HEK293 (cell line): ENCODE results near the gene GID8.

Experiments used
- CTCF ChIA-PET: fragments of 350-600 bp; formaldehyde crosslinking; extraction: SDS; loops from one replicate; lab custom pipeline; 2021; ENCODE audit warnings: antibody characterized with exemption; lab: Yijun Ruan, JAX
- POLR2A ChIA-PET: fragments of 300-600 bp; formaldehyde crosslinking; extraction: SDS; loops from one replicate; lab custom pipeline; 2020; ENCODE audit warnings: antibody characterized with exemption, inconsistent platforms; lab: Yijun Ruan, JAX
- H3K27ac ChIP-seq: fragments of 200-500 bp; sonication (Bioruptor generic); 2 replicates; pipeline ENCODE4 v1.5.1; 2014; ENCODE audit warnings: low read depth, low read length, control low read depth, inconsistent platforms; ENCODE audit errors: extremely low read depth
- H3K36me3 ChIP-seq, 2 experiments: fragments of 200-500 bp in 1 of 2; sonication (Bioruptor generic) in 1 of 2; 1 replicate in 1 of 2; 2 replicates in 1 of 2; pipeline ENCODE4 v1.5.1; 2014 to 2017; ENCODE audit warnings: inconsistent platforms in 2 of 2, low read length in 2 of 2; ENCODE audit not compliant: control insufficient read depth in 2 of 2, insufficient read depth in 1 of 2
- H3K4me1 ChIP-seq: fragments of 200-500 bp; sonication (Bioruptor generic); 2 replicates; pipeline ENCODE4 v1.5.1; 2014; ENCODE audit warnings: mild to moderate bottlenecking, low read length, inconsistent platforms; ENCODE audit not compliant: control insufficient read depth, insufficient read depth
- H3K4me3 ChIP-seq: 2 replicates; pipeline ENCODE4 v1.5.1; 2011; ENCODE audit warnings: low read depth, mild to moderate bottlenecking, control low read depth, low read length, moderate library complexity
- H3K9me3 ChIP-seq: fragments of 200-500 bp; sonication (Bioruptor generic); 2 replicates; pipeline ENCODE4 v1.5.1; 2014; ENCODE audit warnings: low read depth, low read length, inconsistent platforms; ENCODE audit not compliant: control insufficient read depth, insufficient read depth
- HOXD13 ChIP-seq: sonication (generic); formaldehyde crosslinking; IDR thresholded peaks from 2 replicates; pipeline ENCODE4 v1.8.0; 2022; ENCODE audit warnings: missing genetic modification reagents, borderline replicate concordance
- MEIS1 ChIP-seq: sonication (generic); formaldehyde crosslinking; IDR thresholded peaks from 2 replicates; pipeline ENCODE4 v1.8.1; 2022; ENCODE audit warnings: missing genetic modification reagents, mild to moderate bottlenecking, borderline replicate concordance
- PATZ1 ChIP-seq: fragments of 450-650 bp; formaldehyde crosslinking; IDR thresholded peaks from 2 replicates; pipeline ENCODE4 v1.5.1; 2016; ENCODE audit warnings: missing biosample characterization, missing genetic modification characterization
- PBX3 ChIP-seq: sonication (generic); formaldehyde crosslinking; IDR thresholded peaks from 2 replicates; pipeline ENCODE4 v1.8.1; 2022; ENCODE audit warnings: mild to moderate bottlenecking, moderate library complexity, missing genetic modification reagents
- PRDM1 ChIP-seq: fragments of 450-650 bp; formaldehyde crosslinking; IDR thresholded peaks from 2 replicates; pipeline ENCODE4; 2016; ENCODE audit warnings: missing biosample characterization, missing genetic modification characterization
- PRDM10 ChIP-seq: fragments of 450-650 bp; formaldehyde crosslinking; IDR thresholded peaks from 2 replicates; pipeline ENCODE4 v1.5.1; 2016; ENCODE audit warnings: missing biosample characterization, missing genetic modification characterization
- PRDM4 ChIP-seq: fragments of 450-650 bp; formaldehyde crosslinking; IDR thresholded peaks from 2 replicates; pipeline ENCODE4 v1.5.1; 2017; ENCODE audit warnings: missing biosample characterization, missing genetic modification characterization
- SCRT2 ChIP-seq: fragments of 450-650 bp; formaldehyde crosslinking; IDR thresholded peaks from 2 replicates; pipeline ENCODE4 v1.5.1; 2016; ENCODE audit warnings: missing biosample characterization, missing genetic modification characterization
- ZBTB6 ChIP-seq: fragments of 450-650 bp; formaldehyde crosslinking; IDR thresholded peaks from 2 replicates; pipeline ENCODE4 v1.5.1; 2017; ENCODE audit warnings: missing biosample characterization, missing genetic modification characterization
- ZFHX2 ChIP-seq: fragments of 450-650 bp; formaldehyde crosslinking; conservative IDR thresholded peaks from 2 replicates; pipeline ENCODE4 v1.5.1; 2016; ENCODE audit warnings: missing biosample characterization, missing genetic modification characterization
- ZFP41 ChIP-seq: fragments of 450-650 bp; formaldehyde crosslinking; IDR thresholded peaks from 2 replicates; pipeline ENCODE4 v1.5.1; 2016; ENCODE audit warnings: missing biosample characterization, missing genetic modification characterization, borderline replicate concordance
- ZIC2 ChIP-seq: fragments of 450-650 bp; formaldehyde crosslinking; IDR thresholded peaks from 2 replicates; pipeline ENCODE4 v1.5.1; 2016; ENCODE audit warnings: missing biosample characterization, missing genetic modification characterization
- ZNF121 ChIP-seq: fragments of 450-650 bp; formaldehyde crosslinking; IDR thresholded peaks from 2 replicates; pipeline ENCODE4 v1.5.1; 2016; ENCODE audit warnings: missing biosample characterization, missing genetic modification characterization
- ZNF174 ChIP-seq: fragments of 450-650 bp; formaldehyde crosslinking; IDR thresholded peaks from 2 replicates; pipeline ENCODE4 v1.5.0; 2017; ENCODE audit warnings: missing biosample characterization, mild to moderate bottlenecking, missing genetic modification characterization
- ZNF239 ChIP-seq: fragments of 450-650 bp; formaldehyde crosslinking; IDR thresholded peaks from 2 replicates; pipeline ENCODE4 v1.5.1; 2016; ENCODE audit warnings: missing biosample characterization, missing genetic modification characterization
- ZNF324 ChIP-seq: fragments of 450-650 bp; formaldehyde crosslinking; IDR thresholded peaks from 2 replicates; pipeline ENCODE4 v1.5.1; 2016; ENCODE audit warnings: missing biosample characterization, missing genetic modification characterization
- ZNF398 ChIP-seq: fragments of 450-650 bp; formaldehyde crosslinking; IDR thresholded peaks from 2 replicates; pipeline ENCODE4 v1.5.1; 2017; ENCODE audit warnings: missing biosample characterization, missing genetic modification characterization
- ZNF473 ChIP-seq: fragments of 450-650 bp; formaldehyde crosslinking; IDR thresholded peaks from 2 replicates; pipeline ENCODE4 v1.5.1; 2017; ENCODE audit warnings: missing biosample characterization, missing genetic modification characterization
- ZNF521 ChIP-seq: fragments of 450-650 bp; formaldehyde crosslinking; IDR thresholded peaks from 2 replicates; pipeline ENCODE4 v1.5.1; 2017; ENCODE audit warnings: missing biosample characterization, mild to moderate bottlenecking, missing genetic modification characterization
- ZNF549 ChIP-seq: fragments of 450-650 bp; IDR thresholded peaks from 2 replicates; pipeline ENCODE4 v1.5.1; 2018; ENCODE audit warnings: missing biosample characterization, missing genetic modification characterization, mild to moderate bottlenecking, inconsistent platforms, moderate library complexity
- ZNF555 ChIP-seq: fragments of 450-650 bp; formaldehyde crosslinking; conservative IDR thresholded peaks from 2 replicates; pipeline ENCODE4 v1.5.1; 2017; ENCODE audit warnings: missing biosample characterization, mild to moderate bottlenecking, missing genetic modification characterization, inconsistent platforms
- ZNF629 ChIP-seq: fragments of 450-650 bp; formaldehyde crosslinking; IDR thresholded peaks from 2 replicates; pipeline ENCODE4 v1.5.1; 2017; ENCODE audit warnings: missing biosample characterization, missing genetic modification characterization
- ZNF768 ChIP-seq: fragments of 450-650 bp; formaldehyde crosslinking; IDR thresholded peaks from 2 replicates; pipeline ENCODE4 v1.5.1; 2018; ENCODE audit warnings: missing biosample characterization, mild to moderate bottlenecking, missing genetic modification characterization
- ZNF776 ChIP-seq: fragments of 450-650 bp; formaldehyde crosslinking; IDR thresholded peaks from 2 replicates; pipeline ENCODE4 v1.5.0; 2017; ENCODE audit warnings: missing biosample characterization, missing genetic modification characterization, borderline replicate concordance

The GID8 gene

GRCh38 chr20:62933966-62934365 is 4.0 kb upstream of the GID8 start (continued):
- TF ChIP-seq PRDM4 (tag by site-specific recombination) (no peak), PBX3 (CRISPR knock-in tag) (no peak), ZNF239 (tag by site-specific recombination) (no peak), ZFP41 (tag by site-specific recombination) (no peak), ZBTB6 (tag by site-specific recombination) (no peak), ZNF549 (tag by site-specific recombination) (no peak), ZIC2 (tag by site-specific recombination) (no peak), ZNF555 (tag by site-specific recombination) (no peak), ZNF121 (tag by site-specific recombination) (no peak), ZNF473 (tag by site-specific recombination) (no peak), ZNF629 (tag by site-specific recombination) (no peak), HOXD13 (no peak), ZNF174 (tag by site-specific recombination) (no peak), PRDM10 (tag by site-specific recombination) (no peak)

GRCh38 chr20:62935204-62935967 is 2.6 kb upstream of the GID8 start:
- ChIA-PET POLR2A (interaction anchor here (1.2 to 2.1 kb wide), 2 partner anchors 8 to 18 kb away, joined by 4 to 5 read pairs; no protein-coding TSS in a partner anchor), CTCF (interaction anchor here (0.7 to 2.2 kb wide), 8 partner anchors 14 to 269 kb away, joined by 3 to 12 read pairs (median 4); no protein-coding TSS in a partner anchor)
- H3K9me3 ChIP-seq, result no peaks in the 10 kb centered on the region
- H3K4me3 ChIP-seq, result no peak overlapping the region
- peaks cover 9% of the 10 kb centered on the region; the same call in 1 of the 2 replicates for H3K4me1 ChIP-seq
- peaks cover 8 to 34% of the 10 kb centered on the region in 2 experiments; a peak in 2 of 3 replicates for H3K36me3 ChIP-seq
- H3K27ac ChIP-seq, result no peak overlapping the region
- TF ChIP-seq PATZ1 (tag by site-specific recombination) (no peak), SCRT2 (no peak), ZNF776 (tag by site-specific recombination) (no peak), ZNF324 (tag by site-specific recombination) (no peak), PRDM1 (tag by site-specific recombination) (no peak), ZFHX2 (tag by site-specific recombination) (no peak), MEIS1 (CRISPR knock-in tag) (no peak), ZNF521 (tag by site-specific recombination) (no peak), ZNF398 (tag by site-specific recombination) (no peak), ZNF768 (tag by site-specific recombination) (no peak)
